Renal cortex interstitium (tissue), 11 donors: Measurements from ENCODE around the gene LSM14A. TPM values are rescaled to one million over a fixed set of nuclear protein-coding genes. Genes with fewer than 3 reads are reported as not detected.
"Not testable (repeated sequence)": the region's sequence is repeated elsewhere in the genome, so short reads cannot be mapped to it uniquely, and the experiment has no call there.

Experiments used
- DNase-seq, 11 donors: peaks; one replicate each; pipeline ENCODE4 v3.0.0-alpha.2; 2013; ENCODE audit warnings: low read depth in 9 of 11, low spot score in 4 of 11; ENCODE audit errors: extremely low read depth in 1 of 11
- polyA plus RNA-seq, 3 donors: library from polyadenylated mRNA; unstranded; fragments of 120-200 nt; gene quantifications; one replicate each; pipeline ENCODE4 v1.2.1, GENCODE V29; 2013; ENCODE audit not compliant: insufficient read length in 3 of 3

Gene LSM14A
- polyA plus RNA-seq, 3 donors: 174 to 200 (median 189) TPM

- DNase-seq: no peak
Measured at GRCh38 chr19:34215006-34215665, 42.8 kb downstream of the LSM14A start.

- no peak for DNase-seq
Measured at GRCh38 chr19:34215666-34216038, 43.3 kb downstream of the LSM14A start.

- DNase-seq: not testable (repeated sequence)
Measured at GRCh38 chr19:34216745-34217219, 44.5 kb downstream of the LSM14A start.

GRCh38 chr19:34217952-34218817, 45.9 kb downstream of the LSM14A start:
- peak in 9 of 11 donors; percentile 13 to 46 (median 23) for DNase-seq

- DNase-seq: no peak
Measured at GRCh38 chr19:34218818-34219164, 46.5 kb downstream of the LSM14A start.

GRCh38 chr19:34220472-34221063, 48.3 kb downstream of the LSM14A start:
- peak in 8 of 11 donors; percentile 8 to 55 (median 41) for DNase-seq

GRCh38 chr19:34222386-34222785, 50.1 kb downstream of the LSM14A start:
- no peak for DNase-seq

- no peak for DNase-seq
Measured at GRCh38 chr19:34224996-34225658, 52.8 kb downstream of the LSM14A start.

- no peak for DNase-seq
Measured at GRCh38 chr19:34225659-34226015, 53.3 kb downstream of the LSM14A start.

- no peak for DNase-seq
Measured at GRCh38 chr19:34226036-34226435, 53.7 kb downstream of the LSM14A start.

- no peak for DNase-seq
Measured at GRCh38 chr19:34228347-34228746, 56.0 kb downstream of the LSM14A start.

- no peak for DNase-seq
Measured at GRCh38 chr19:34228762-34229161, 56.5 kb downstream of the LSM14A start.

- DNase-seq: no peak
Measured at GRCh38 chr19:34229721-34230120, 57.4 kb downstream of the LSM14A start.

- no peak for DNase-seq
Measured at GRCh38 chr19:34230820-34231219, 58.5 kb downstream of the LSM14A start.

GRCh38 chr19:34231439-34231838, 59.1 kb downstream of the LSM14A start:
- DNase-seq: no peak

GRCh38 chr19:34232566-34233481, 60.5 kb downstream of the LSM14A start:
- no peak for DNase-seq

GRCh38 chr19:34235425-34235940, 63.2 kb downstream of the LSM14A start:
- no peak for DNase-seq
